ENCODE data around the gene LRIT1. TPM values are rescaled to one million over a fixed set of nuclear protein-coding genes. Genes with fewer than 3 reads are reported as not detected.

Gene LRIT1
- total RNA-seq, 1 donor from 2014 or later: not detected

DNA sequence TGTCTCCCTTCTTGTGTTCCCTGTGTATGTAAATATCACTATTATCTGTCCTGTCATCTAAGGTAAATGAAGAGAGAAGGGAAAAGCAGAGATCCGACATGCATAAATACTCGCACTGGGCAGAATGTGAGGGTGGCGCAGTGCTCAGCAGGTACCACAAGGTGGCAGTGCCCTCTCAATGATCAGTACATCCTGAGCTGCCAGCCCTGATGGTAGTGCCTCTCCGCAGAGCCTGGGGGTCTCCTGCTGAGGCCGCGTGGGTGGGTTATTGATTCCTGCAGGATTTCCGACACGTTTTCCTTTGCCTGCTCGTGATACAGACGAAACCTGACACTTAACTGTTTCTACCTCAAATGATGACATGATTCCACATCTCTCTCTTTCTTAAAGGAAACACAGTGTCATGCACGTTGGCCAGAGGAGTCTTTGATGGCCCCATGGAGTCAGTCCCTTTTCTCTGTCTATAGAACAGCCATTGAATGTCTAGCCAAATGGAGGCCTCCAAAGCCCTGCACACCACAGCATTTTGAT lies 23.3 kb upstream of the LRIT1 start:
- TF ChIP-seq, protein P1, sequence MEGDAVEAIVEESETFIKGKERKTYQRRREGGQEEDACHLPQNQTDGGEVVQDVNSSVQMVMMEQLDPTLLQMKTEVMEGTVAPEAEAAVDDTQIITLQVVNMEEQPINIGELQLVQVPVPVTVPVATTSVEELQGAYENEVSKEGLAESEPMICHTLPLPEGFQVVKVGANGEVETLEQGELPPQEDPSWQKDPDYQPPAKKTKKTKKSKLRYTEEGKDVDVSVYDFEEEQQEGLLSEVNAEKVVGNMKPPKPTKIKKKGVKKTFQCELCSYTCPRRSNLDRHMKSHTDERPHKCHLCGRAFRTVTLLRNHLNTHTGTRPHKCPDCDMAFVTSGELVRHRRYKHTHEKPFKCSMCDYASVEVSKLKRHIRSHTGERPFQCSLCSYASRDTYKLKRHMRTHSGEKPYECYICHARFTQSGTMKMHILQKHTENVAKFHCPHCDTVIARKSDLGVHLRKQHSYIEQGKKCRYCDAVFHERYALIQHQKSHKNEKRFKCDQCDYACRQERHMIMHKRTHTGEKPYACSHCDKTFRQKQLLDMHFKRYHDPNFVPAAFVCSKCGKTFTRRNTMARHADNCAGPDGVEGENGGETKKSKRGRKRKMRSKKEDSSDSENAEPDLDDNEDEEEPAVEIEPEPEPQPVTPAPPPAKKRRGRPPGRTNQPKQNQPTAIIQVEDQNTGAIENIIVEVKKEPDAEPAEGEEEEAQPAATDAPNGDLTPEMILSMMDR (IDR thresholded peaks at IDR 0.05): peak; percentile 90
- intact Hi-C loops (cut with DNase I): loop anchor here (5.0 to 10.0 kb wide), 2 partner anchors 110 to 273 kb away; no protein-coding TSS in a partner anchor
- Histone ChIP-seq H3K27ac (no peak overlapping the region), H3K4me3 (no peak overlapping the region), H3K4me1 (peaks cover 14% of the 10 kb centered on the region), H3K36me3 (no peaks in the 10 kb centered on the region), H3K9me3 (no peaks in the 10 kb centered on the region), H3K27me3 (ENCODE audit: low read depth) (peaks cover 8% of the 10 kb centered on the region)
- peak; percentile 70 for DNase-seq
- peak; percentile 85 to 93 for ATAC-seq

DNA sequence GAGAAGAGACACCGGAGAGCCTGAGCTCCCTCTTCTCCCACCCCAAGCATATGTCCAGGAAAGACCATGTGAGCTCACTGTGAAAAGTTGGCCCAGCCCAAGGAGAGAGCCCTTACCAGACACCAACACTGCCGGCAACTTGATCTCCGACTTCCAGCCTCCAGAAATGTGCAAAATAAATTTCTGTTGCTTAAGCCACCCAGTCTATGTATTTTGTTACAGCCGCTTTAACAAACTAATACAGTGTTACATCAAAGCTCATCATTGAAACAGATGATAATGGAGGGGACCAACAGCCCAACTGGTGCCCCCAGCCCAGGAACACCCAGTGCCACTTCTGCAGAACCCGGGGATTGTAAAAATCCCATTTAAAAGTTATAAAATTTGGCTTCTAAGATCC lies 22.4 kb upstream of the LRIT1 start:
- H3K27ac ChIP-seq: no peak overlapping the region
- no peak overlapping the region for H3K4me3 ChIP-seq
- peaks cover 8% of the 10 kb centered on the region for H3K27me3 ChIP-seq (ENCODE audit: low read depth)
- ATAC-seq (no peak), DNase-seq (no peak)
- TF ChIP-seq, protein P1 (IDR thresholded peaks at IDR 0.05): no peak
- intact Hi-C loops (cut with DNase I): loop anchor here (10.0 kb wide), 1 partner anchor 111 kb away; no protein-coding TSS in a partner anchor
- peaks cover 14% of the 10 kb centered on the region for H3K4me1 ChIP-seq
- H3K9me3 ChIP-seq: no peaks in the 10 kb centered on the region
- no peaks in the 10 kb centered on the region for H3K36me3 ChIP-seq

DNA sequence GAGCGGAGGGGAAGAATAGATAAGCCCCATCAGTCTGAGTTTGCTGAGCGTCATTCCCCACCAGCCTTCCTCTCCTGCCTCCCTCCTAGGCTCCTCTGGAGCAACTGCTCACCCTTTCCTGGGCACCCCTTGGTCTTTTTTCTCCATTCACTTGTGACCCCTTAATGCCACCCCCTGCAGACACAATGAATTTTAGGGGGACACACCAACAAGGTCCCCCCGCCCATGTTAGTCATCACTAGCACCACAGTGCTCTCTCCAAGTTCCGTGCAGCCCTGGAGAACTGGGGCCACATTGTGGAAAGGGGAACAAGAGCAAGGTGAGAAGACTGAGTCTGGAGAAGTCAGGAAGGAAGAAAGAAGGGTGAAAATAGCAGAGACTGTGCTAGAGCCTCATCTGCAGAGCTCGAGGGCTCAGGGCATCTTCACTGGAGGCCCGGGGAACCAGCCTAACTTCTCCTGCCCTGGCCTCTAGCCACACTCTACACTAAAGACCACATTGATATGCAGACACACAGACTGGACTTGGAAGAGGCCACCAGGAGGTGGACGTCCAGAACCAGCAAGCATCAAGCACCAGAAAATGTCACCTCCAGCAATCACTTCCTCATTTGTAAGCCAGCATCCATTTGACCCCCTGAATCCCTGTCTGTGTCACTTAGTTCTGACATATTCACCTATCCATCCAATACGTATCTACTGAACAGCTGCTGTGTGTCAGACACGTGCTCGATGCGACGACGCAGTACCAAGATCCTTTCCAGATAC lies 21.0 kb upstream of the LRIT1 start:
- peaks cover 8% of the 10 kb centered on the region for H3K27me3 ChIP-seq (ENCODE audit: low read depth)
- H3K9me3 ChIP-seq: no peaks in the 10 kb centered on the region
- H3K4me3 ChIP-seq: no peak overlapping the region
- no peak overlapping the region for H3K27ac ChIP-seq
- H3K36me3 ChIP-seq: no peaks in the 10 kb centered on the region
- ATAC-seq: no peak
- intact Hi-C loops (cut with DNase I): loop anchor here (10.0 kb wide), 1 partner anchor 112 kb away; no protein-coding TSS in a partner anchor
- TF ChIP-seq, protein P1 (IDR thresholded peaks at IDR 0.05): no peak
- DNase-seq: no peak
- H3K4me1 ChIP-seq: peaks cover 6% of the 10 kb centered on the region

DNA sequence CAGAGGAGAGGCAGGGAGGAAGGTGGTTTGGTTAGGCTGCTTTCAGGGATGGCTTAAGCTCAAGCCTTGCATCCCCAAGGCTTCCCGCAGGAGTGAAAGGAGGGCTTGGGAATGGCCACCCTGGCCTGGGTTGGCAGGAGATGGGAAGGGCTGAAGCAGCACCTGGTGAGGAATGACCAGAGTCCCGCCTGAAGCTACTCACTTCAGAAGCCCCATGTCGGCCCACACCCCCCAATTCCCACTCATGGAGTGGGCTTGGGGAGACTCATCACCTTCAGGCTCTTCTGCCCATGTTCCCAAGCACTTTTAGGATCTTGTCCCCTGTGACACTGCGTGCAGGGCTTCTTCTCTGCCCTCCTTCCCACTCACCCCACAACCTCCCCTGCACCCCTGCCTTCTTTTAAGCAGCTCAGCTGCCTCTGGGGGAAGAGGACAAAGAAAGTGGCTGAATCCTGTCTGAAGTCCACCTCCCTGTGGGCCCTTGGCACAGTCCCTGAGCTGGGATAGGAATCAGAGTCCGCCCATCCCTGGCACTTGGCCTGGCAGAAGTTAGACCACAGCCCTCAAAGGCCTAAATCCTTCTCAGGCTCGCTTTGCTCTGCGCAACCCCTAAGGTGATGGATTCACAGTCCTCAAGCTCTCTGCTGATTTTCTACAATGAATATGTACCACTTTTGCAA lies 20.0 kb upstream of the LRIT1 start:
- ATAC-seq (no peak), DNase-seq (no peak)
- intact Hi-C loops (cut with DNase I): loop anchor here (10.0 kb wide), 1 partner anchor 113 kb away; no protein-coding TSS in a partner anchor
- TF ChIP-seq, protein P1 (IDR thresholded peaks at IDR 0.05): no peak
- Histone ChIP-seq H3K9me3 (no peaks in the 10 kb centered on the region), H3K27me3 (ENCODE audit: low read depth) (peaks cover 8% of the 10 kb centered on the region), H3K27ac (no peak overlapping the region), H3K4me3 (no peak overlapping the region), H3K4me1 (peaks cover 6% of the 10 kb centered on the region), H3K36me3 (no peaks in the 10 kb centered on the region)

DNA sequence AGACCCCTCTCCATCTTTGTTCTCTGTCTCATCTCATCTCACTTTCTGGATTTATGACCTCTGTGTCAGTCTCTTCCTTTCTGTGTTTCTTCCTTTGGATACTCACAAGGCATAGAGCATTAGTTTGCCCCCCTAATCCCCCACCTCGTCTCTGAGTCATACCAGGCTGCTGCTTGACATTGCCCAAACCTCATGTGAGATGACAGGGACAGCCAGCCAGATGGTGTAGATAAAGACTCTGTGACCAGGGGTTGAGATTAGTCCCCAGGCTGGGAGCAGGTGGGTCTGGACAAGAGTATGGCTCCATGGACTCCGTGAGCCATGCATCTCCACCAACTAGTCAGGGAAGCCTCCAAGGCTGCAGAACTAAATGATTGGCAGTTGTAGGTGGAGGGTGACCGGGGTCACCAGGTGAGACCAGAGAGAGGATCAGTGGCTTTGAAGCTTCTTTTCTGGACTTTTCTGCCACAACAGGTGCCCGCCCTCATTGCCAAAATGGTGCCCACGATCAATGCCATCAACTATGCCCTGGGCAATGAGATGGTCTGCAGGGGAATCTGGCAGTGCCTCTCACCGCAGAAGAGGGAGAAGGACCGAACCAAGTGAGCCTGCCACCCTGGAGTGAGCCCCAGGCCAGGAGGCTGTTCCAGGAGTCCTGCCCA lies 16.8 kb upstream of the LRIT1 start:
- intact Hi-C loops (cut with DNase I): no loop called here
- Histone ChIP-seq H3K27ac (no peak overlapping the region), H3K4me1 (no peaks in the 10 kb centered on the region), H3K9me3 (no peaks in the 10 kb centered on the region), H3K4me3 (no peak overlapping the region), H3K36me3 (no peaks in the 10 kb centered on the region), H3K27me3 (ENCODE audit: low read depth) (peaks cover 8% of the 10 kb centered on the region)
- TF ChIP-seq, protein P1 (IDR thresholded peaks at IDR 0.05): no peak
- no peak for ATAC-seq
- no peak for DNase-seq

Measured in lower lobe of right lung (tissue), 2 donors.